GM19035 (cell line): ENCODE results near the gene CPNE2.
"Not testable (repeated sequence)": the region's sequence is repeated elsewhere in the genome, so short reads cannot be mapped to it uniquely, and the experiment has no call there.

Experiments used
- ATAC-seq: cut with Tn5 transposase; IDR thresholded peaks from one replicate; pipeline ENCODE4 v1.9.1; 2021; ENCODE audit not compliant: unreplicated experiment

Gene CPNE2

GRCh38 chr16:57091975-57092785 is at the start of gene CPNE2:
CPNE2 (plus strand) TSS chr16:57092583; CDS start chr16:57110743, 18,160 bp downstream.
- no peak for ATAC-seq

- ATAC-seq = no peak
Measured at GRCh38 chr16:57043248-57043647, 49.1 kb upstream of the CPNE2 start.

GRCh38 chr16:57044931-57045693 is 47.3 kb upstream of the CPNE2 start:
- no peak for ATAC-seq

- no peak for ATAC-seq
Measured at GRCh38 chr16:57045694-57046381, 46.5 kb upstream of the CPNE2 start.

- ATAC-seq = no peak
Measured at GRCh38 chr16:57048095-57048494, 44.3 kb upstream of the CPNE2 start.

GRCh38 chr16:57049678-57050077 is 42.7 kb upstream of the CPNE2 start:
- ATAC-seq = peak; percentile 60

- no peak for ATAC-seq
Measured at GRCh38 chr16:57051696-57052228, 40.6 kb upstream of the CPNE2 start.

GRCh38 chr16:57053206-57053605 is 39.2 kb upstream of the CPNE2 start:
- ATAC-seq = no peak

GRCh38 chr16:57054338-57054737 is 38.0 kb upstream of the CPNE2 start:
- no peak for ATAC-seq

GRCh38 chr16:57054771-57055170 is 37.6 kb upstream of the CPNE2 start:
- ATAC-seq = no peak

- ATAC-seq = no peak
Measured at GRCh38 chr16:57055671-57056070, 36.7 kb upstream of the CPNE2 start.

GRCh38 chr16:57058291-57058861 is 34.0 kb upstream of the CPNE2 start:
- no peak for ATAC-seq

- no peak for ATAC-seq
Measured at GRCh38 chr16:57060323-57061083, 31.9 kb upstream of the CPNE2 start.

GRCh38 chr16:57061084-57061905 is 31.1 kb upstream of the CPNE2 start:
- no peak for ATAC-seq

GRCh38 chr16:57062329-57062728 is 30.1 kb upstream of the CPNE2 start:
- no peak for ATAC-seq

GRCh38 chr16:57063189-57063588 is 29.2 kb upstream of the CPNE2 start:
- ATAC-seq = not testable (repeated sequence)

GRCh38 chr16:57064995-57065394 is 27.4 kb upstream of the CPNE2 start:
- no peak for ATAC-seq

GRCh38 chr16:57066625-57067024 is 25.8 kb upstream of the CPNE2 start:
- no peak for ATAC-seq

- no peak for ATAC-seq
Measured at GRCh38 chr16:57067347-57067746, 25.0 kb upstream of the CPNE2 start.
